Colonic mucosa (tissue), 4 donors: Measurements from ENCODE around the gene SDS. TPM values are rescaled to one million over a fixed set of nuclear protein-coding genes. Genes with fewer than 3 reads are reported as not detected.

ENCODE experiments used
- DNase-seq: peaks from one replicate; pipeline ENCODE4 v3.0.0-alpha.2; 2020
- H3K27ac ChIP-seq: fragments of 200-600 bp; one replicate; pipeline ENCODE4 v1.8.0; 2021
- H3K27me3 ChIP-seq: fragments of 200-600 bp; one replicate; pipeline ENCODE4 v1.8.0; 2021
- H3K36me3 ChIP-seq: fragments of 200-600 bp; one replicate; pipeline ENCODE4 v1.8.0; 2021
- H3K4me1 ChIP-seq: fragments of 200-600 bp; one replicate; pipeline ENCODE4 v1.8.0; 2021; ENCODE audit warnings: mild to moderate bottlenecking
- H3K4me3 ChIP-seq: fragments of 200-600 bp; one replicate; pipeline ENCODE4 v1.8.0; 2021
- H3K9ac ChIP-seq, 2 donors: one replicate each; pipeline ENCODE4 v1.7.0; 2013; ENCODE audit warnings: control low read depth in 2 of 2, low read depth in 2 of 2, low read length in 2 of 2
- H3K9me3 ChIP-seq: fragments of 200-600 bp; one replicate; pipeline ENCODE4 v1.8.0; 2021
- intact Hi-C: fragments of 100-400 bp; cut with DNase I; formaldehyde crosslinking; loops from one replicate; pipeline ENCODE4 v1.14.1; 2022
- total RNA-seq, 2 donors: library from RNA; stranded (reverse); fragmentation: NEBNext Ultra II Directional in 1 of 2; extraction: Animal tissue kit (Norgen Biotek cat#: 25700) in 1 of 2; gene quantifications; one replicate each; pipeline ENCODE4 v1.2.1, GENCODE V29; 2021
- TF ChIP-seq, protein P1 (sequence below): fragments of 200-600 bp; IDR thresholded peaks from one replicate; pipeline ENCODE4 v1.8.0; 2022; ENCODE audit warnings: antibody characterized with exemption, mild to moderate bottlenecking
- donor health status: healthy.
- donor health status: DM: no; HTN: no; CAD: no.
- donor health status: DM: no; HTN: no; CAD: no.

SDS gene
- total RNA-seq, 2 donors from 2014 or later = 1.0 to 4.4 TPM

DNA sequence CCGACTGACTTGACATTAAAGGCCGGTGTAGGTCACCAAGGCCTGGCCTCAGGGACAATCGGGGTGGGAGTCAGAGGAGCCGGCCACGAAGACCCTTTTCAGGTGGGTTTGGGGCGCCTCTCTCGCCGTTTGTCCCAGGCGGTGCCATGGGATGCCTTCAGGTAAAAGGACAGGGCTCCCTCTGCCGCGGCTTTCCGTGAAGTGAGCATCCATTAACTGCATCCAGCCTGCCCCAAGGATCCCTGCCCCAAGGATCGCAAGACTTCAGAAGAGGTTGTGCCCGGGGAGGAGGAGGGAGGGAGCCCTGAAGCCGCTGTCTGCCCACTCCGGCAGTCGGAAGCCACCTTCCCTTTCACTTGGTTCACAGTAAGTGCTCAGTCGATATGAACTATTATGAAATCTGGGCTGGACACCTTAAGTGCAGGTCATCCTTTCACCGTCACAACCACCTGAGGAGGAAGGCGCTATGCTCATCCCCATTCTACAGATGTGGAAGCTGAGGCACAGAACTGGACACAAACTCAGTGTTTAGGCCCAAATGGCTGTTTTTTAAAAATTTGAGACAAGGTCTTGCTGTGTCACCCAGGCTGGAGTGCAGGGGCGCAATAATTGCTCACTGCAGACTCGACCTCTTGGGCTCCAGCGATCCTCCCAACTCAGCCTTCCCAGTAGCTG is 964 bp downstream of the SDS start:
- H3K9me3 ChIP-seq = no peaks in the 10 kb centered on the region
- DNase-seq = no peak
- H3K27me3 ChIP-seq = no peaks in the 10 kb centered on the region
- H3K4me1 ChIP-seq = no peaks in the 10 kb centered on the region
- no peak overlapping the region for H3K4me3 ChIP-seq
- intact Hi-C loops = no loop called here
- H3K9ac ChIP-seq = no peak overlapping the region
- TF ChIP-seq, protein P1, sequence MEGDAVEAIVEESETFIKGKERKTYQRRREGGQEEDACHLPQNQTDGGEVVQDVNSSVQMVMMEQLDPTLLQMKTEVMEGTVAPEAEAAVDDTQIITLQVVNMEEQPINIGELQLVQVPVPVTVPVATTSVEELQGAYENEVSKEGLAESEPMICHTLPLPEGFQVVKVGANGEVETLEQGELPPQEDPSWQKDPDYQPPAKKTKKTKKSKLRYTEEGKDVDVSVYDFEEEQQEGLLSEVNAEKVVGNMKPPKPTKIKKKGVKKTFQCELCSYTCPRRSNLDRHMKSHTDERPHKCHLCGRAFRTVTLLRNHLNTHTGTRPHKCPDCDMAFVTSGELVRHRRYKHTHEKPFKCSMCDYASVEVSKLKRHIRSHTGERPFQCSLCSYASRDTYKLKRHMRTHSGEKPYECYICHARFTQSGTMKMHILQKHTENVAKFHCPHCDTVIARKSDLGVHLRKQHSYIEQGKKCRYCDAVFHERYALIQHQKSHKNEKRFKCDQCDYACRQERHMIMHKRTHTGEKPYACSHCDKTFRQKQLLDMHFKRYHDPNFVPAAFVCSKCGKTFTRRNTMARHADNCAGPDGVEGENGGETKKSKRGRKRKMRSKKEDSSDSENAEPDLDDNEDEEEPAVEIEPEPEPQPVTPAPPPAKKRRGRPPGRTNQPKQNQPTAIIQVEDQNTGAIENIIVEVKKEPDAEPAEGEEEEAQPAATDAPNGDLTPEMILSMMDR = no peak
- no peaks in the 10 kb centered on the region for H3K36me3 ChIP-seq
- H3K27ac ChIP-seq = no peak overlapping the region

DNA sequence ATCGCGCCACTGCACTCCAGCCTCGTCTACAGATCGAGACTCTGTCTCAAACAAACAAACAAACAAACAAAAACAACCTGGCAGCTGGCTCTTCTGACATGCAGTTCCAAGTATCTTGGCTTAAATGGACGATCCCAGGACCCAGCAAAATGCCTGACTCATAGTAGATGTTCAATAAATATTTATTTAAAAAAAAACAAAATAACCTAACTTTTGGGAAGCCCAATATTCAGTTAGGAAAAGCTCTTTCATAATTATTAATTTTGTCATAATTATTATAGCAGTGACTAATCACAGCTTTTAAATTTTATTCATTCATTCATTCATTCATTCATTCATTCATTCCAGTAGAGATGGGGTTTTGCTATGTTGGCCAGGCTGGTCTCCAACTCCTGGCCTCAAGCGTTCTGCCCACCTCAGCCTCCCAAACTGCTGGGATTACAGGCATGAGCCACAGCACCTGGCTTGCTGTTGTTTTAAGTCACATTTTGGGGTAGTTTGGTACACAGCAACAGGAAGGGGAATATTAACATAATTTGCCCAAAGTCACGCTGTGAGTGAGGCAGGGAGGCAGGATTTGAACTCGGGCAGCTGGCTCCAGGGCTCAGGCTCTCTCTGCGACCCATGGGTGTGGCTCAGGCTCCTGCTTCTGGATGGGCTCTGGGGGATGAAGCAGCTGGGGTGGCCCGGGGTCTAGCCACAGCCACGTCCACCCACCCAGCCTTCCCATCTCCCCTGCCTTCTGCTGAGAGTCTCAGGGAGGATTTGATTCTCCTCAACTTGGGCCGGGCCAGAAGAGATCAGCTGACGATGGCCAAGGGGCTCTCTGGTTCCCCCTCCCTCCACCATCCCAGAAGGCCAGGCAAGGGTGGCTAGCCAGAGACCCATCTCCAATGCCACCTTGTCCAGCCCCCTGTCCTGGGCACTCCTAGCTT is 2.4 kb downstream of the SDS start:
- no peaks in the 10 kb centered on the region for H3K36me3 ChIP-seq
- H3K27ac ChIP-seq = no peak overlapping the region
- H3K27me3 ChIP-seq = no peaks in the 10 kb centered on the region
- no peaks in the 10 kb centered on the region for H3K9me3 ChIP-seq
- DNase-seq = no peak
- TF ChIP-seq, protein P1 = no peak
- H3K4me1 ChIP-seq = no peaks in the 10 kb centered on the region
- no peak overlapping the region for H3K9ac ChIP-seq
- intact Hi-C loops = no loop called here
- no peak overlapping the region for H3K4me3 ChIP-seq

DNA sequence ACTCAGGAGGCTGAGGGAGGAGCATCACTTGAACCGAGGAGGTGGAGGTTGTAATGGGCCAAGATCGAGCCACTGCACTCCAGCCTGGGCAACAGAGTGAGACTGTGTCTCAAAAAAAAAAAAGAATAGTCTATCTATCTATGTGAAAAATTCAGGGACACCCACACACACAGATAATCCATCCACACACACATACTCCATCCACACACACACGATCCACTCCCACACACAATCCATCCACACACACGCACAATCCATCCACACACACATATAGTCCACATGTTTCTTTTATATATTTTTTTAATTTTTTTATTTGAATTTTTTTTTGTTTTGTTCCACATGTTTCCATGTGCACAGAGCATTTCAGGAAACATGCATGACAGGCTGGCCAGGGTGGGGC is 3.3 kb downstream of the SDS start:
- no peaks in the 10 kb centered on the region for H3K36me3 ChIP-seq
- intact Hi-C loops = no loop called here
- TF ChIP-seq, protein P1 = no peak
- DNase-seq = no peak
- no peak overlapping the region for H3K9ac ChIP-seq
- no peaks in the 10 kb centered on the region for H3K4me1 ChIP-seq
- H3K4me3 ChIP-seq = no peak overlapping the region
- no peaks in the 10 kb centered on the region for H3K27me3 ChIP-seq
- no peak overlapping the region for H3K27ac ChIP-seq
- H3K9me3 ChIP-seq = no peaks in the 10 kb centered on the region

DNA sequence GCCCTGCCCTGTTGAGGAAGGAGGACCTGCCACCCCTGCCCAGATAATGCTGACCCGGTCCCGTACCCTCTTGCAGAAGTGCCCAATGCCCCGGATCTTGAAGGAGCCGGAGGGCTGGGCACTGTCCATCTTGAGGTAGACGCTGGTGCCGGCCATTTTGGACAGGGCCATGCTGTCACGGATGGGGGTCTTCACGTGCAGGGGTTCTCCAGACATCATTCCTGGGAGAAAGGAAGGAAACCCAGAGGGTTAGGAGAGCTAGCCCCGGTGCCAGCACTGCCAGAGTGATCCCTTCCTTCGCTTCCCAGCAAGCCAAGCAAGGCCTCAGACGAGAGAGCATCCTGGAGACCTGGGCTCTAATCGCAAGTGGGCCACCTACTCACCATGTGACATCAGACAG is 4.2 kb downstream of the SDS start:
- Histone ChIP-seq H3K4me1 (no peaks in the 10 kb centered on the region), H3K9ac (no peak overlapping the region), H3K36me3 (no peaks in the 10 kb centered on the region), H3K27ac (no peak overlapping the region), H3K9me3 (no peaks in the 10 kb centered on the region), H3K27me3 (no peaks in the 10 kb centered on the region), H3K4me3 (no peak overlapping the region)
- no peak for DNase-seq
- TF ChIP-seq, protein P1 = no peak
- intact Hi-C loops = no loop called here

DNA sequence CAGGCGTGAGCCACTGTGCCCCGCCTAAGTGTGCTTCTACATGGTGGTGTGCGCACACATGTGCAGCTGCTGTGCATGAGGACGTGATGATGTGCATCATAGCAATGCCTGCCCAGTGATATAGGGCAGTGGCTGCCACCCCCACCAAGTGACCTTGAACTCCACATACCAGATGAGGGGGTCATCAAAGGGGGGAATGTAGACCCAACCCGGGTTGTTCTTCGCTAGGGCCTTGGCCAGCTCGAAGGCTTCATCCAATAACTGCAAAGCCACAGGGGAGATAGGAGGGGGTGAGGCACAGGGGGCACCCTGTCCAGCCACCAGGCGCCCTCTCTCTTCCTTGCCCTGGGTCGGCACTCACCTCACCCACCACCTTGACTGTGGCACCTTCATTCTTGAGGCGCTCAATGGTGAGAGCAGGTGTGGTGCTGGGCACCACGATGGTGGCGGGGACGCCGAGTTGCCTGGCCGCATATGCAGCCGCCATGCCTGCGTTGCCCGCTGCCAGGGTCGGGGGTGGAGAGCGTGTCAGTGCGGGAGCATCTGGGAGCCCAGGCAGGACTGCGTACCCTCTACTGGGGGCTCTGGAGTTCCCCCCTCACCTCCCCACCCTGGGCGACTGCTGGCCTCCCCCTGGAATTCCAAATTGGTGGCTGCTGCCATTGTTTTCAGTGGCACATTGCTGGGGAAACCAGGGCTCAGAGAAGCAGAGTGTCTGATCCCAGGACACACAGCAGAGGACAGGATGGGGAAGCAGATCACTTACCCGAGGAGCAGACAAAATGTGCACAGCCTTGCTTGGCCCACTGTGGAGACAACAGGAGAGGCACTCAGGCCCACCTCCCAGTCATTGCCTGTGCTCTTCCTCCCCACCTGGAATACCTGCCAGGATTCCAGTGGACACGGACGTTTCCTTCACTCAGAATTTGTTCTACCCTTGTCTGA is 5.1 kb downstream of the SDS start:
- Histone ChIP-seq H3K9ac (no peak overlapping the region), H3K9me3 (no peaks in the 10 kb centered on the region), H3K27me3 (no peaks in the 10 kb centered on the region), H3K4me1 (no peaks in the 10 kb centered on the region), H3K4me3 (no peak overlapping the region), H3K36me3 (no peaks in the 10 kb centered on the region), H3K27ac (no peak overlapping the region)
- TF ChIP-seq, protein P1 = no peak
- intact Hi-C loops = no loop called here
- DNase-seq = no peak
